ENCODE results near the gene NR4A3.

The NR4A3 gene

GRCh38 chr9:99813739-99814138 lies 7.9 kb upstream of the NR4A3 start:
- in situ Hi-C loops (cut with HindIII; ENCODE audit: low sequenced_read_pairs), result no loop called here

GRCh38 chr9:99814359-99814758 lies 7.3 kb upstream of the NR4A3 start:
- in situ Hi-C loops (cut with HindIII; ENCODE audit: low sequenced_read_pairs), result no loop called here

GRCh38 chr9:99816392-99816791 lies 5.3 kb upstream of the NR4A3 start:
- in situ Hi-C loops (cut with HindIII; ENCODE audit: low sequenced_read_pairs), result no loop called here

- in situ Hi-C loops (cut with HindIII; ENCODE audit: low sequenced_read_pairs), result no loop called here
These were observed 3.2 kb upstream of the NR4A3 start for GRCh38 chr9:99818500-99818899.

GRCh38 chr9:99819123-99819855 lies 2.4 kb upstream of the NR4A3 start:
- in situ Hi-C loops (cut with HindIII; ENCODE audit: low sequenced_read_pairs), result no loop called here

GRCh38 chr9:99819856-99820684 lies 1.6 kb upstream of the NR4A3 start:
- in situ Hi-C loops (cut with HindIII; ENCODE audit: low sequenced_read_pairs), result no loop called here

GRCh38 chr9:99820685-99821395 lies 845 bp upstream of the NR4A3 start:
- in situ Hi-C loops (cut with HindIII; ENCODE audit: low sequenced_read_pairs), result no loop called here

GRCh38 chr9:99822109-99822805 lies 572 bp downstream of the NR4A3 start:
- in situ Hi-C loops (cut with HindIII; ENCODE audit: low sequenced_read_pairs), result no loop called here

- in situ Hi-C loops (cut with HindIII; ENCODE audit: low sequenced_read_pairs), result no loop called here
These were observed 1.3 kb downstream of the NR4A3 start for GRCh38 chr9:99822806-99823591.

GRCh38 chr9:99823681-99824377 lies 2.1 kb downstream of the NR4A3 start:
- in situ Hi-C loops (cut with HindIII; ENCODE audit: low sequenced_read_pairs), result no loop called here

- in situ Hi-C loops (cut with HindIII; ENCODE audit: low sequenced_read_pairs), result no loop called here
These were observed 2.9 kb downstream of the NR4A3 start for GRCh38 chr9:99824378-99825171.

- in situ Hi-C loops (cut with HindIII; ENCODE audit: low sequenced_read_pairs), result no loop called here
These were observed 3.7 kb downstream of the NR4A3 start for GRCh38 chr9:99825172-99826046.

GRCh38 chr9:99826579-99826978 lies 4.9 kb downstream of the NR4A3 start:
- in situ Hi-C loops (cut with HindIII; ENCODE audit: low sequenced_read_pairs), result no loop called here

- in situ Hi-C loops (cut with HindIII; ENCODE audit: low sequenced_read_pairs), result no loop called here
These were observed 5.6 kb downstream of the NR4A3 start for GRCh38 chr9:99827244-99827643.

- in situ Hi-C loops (cut with HindIII; ENCODE audit: low sequenced_read_pairs), result no loop called here
These were observed 6.3 kb downstream of the NR4A3 start for GRCh38 chr9:99828054-99828416.

GRCh38 chr9:99828417-99829176 lies 6.9 kb downstream of the NR4A3 start:
- in situ Hi-C loops (cut with HindIII; ENCODE audit: low sequenced_read_pairs), result no loop called here

GRCh38 chr9:99831857-99832557 lies 10.3 kb downstream of the NR4A3 start:
- in situ Hi-C loops (cut with HindIII; ENCODE audit: low sequenced_read_pairs), result no loop called here

All from endothelial cell of hepatic sinusoid (primary cell).